Stimulated activated CD4-positive, alpha-beta T cell treated with anti-CD3 and anti-CD28 coated beads, Interleukin-2, amount 100 ng/mL, for 48 hours (primary cell): ENCODE data around the gene PLCH1.

Source experiments
- DNase-seq, 2 donors: peaks; one replicate each; pipeline ENCODE4 v3.0.0-alpha.2; 2020

The PLCH1 gene, protein sequence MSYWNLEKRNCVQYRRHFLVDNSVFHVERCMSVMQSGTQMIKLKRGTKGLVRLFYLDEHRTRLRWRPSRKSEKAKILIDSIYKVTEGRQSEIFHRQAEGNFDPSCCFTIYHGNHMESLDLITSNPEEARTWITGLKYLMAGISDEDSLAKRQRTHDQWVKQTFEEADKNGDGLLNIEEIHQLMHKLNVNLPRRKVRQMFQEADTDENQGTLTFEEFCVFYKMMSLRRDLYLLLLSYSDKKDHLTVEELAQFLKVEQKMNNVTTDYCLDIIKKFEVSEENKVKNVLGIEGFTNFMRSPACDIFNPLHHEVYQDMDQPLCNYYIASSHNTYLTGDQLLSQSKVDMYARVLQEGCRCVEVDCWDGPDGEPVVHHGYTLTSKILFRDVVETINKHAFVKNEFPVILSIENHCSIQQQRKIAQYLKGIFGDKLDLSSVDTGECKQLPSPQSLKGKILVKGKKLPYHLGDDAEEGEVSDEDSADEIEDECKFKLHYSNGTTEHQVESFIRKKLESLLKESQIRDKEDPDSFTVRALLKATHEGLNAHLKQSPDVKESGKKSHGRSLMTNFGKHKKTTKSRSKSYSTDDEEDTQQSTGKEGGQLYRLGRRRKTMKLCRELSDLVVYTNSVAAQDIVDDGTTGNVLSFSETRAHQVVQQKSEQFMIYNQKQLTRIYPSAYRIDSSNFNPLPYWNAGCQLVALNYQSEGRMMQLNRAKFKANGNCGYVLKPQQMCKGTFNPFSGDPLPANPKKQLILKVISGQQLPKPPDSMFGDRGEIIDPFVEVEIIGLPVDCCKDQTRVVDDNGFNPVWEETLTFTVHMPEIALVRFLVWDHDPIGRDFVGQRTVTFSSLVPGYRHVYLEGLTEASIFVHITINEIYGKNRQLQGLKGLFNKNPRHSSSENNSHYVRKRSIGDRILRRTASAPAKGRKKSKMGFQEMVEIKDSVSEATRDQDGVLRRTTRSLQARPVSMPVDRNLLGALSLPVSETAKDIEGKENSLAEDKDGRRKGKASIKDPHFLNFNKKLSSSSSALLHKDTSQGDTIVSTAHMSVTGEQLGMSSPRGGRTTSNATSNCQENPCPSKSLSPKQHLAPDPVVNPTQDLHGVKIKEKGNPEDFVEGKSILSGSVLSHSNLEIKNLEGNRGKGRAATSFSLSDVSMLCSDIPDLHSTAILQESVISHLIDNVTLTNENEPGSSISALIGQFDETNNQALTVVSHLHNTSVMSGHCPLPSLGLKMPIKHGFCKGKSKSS (N-terminal part only)

DNA sequence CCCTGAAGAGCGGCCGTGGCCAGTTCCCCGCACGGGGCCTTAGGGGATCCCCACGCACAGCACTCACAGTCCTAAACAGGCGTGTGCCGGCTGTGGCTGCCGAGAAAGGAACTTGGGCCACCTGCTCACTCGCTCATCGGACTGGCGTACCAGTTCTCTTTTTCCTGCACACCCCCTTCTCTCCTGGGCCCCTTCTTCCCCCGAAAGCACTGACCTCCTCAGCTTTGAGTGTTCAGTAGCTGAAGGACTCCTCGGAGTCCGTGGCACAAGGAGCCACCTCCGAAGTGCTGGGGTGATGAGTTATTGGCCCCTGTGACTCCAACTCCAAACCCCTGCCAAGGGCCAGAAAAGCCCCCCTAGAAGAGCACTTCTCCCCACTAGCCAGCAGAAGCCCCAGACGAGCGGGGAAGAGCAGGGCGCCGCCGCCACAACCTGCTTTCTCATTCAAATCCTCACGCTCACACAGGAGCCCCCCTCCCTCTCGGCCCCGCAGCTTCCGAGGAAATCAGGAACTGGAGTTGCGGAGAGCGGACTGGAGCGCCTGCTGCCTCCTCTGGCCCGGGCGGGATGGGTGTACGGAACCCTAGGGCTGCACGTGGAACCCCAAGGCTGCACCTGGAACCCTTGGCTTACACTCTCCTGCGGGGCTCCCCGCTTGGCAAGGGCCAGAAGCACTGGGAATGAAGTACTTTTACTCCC is at the start of gene PLCH1:
Gene PLCH1 (minus strand): TSS at position 446 of the 699 bp plus-strand sequence. CDS start 40,847 bp downstream, outside the sequence.
- DNase-seq, result peak; percentile 25 to 27

DNA sequence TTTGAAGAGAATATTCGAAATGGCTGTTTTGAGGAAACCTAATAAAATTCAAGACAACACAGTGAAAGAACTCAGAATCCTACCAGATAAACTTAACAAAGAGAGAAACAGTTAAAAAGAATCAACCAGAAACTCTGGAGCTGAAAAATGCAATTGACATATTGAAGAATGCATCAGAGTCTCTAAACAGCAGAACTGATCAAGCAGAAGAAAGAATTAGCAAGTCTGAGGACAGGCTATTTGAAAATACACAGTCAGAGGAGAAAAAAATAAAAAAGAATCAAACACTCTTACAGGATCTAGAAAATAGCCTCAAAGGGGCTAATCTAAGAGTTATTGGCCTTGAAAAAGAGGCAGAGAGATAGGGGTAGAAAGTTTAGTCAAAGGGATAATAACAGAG is 47.7 kb upstream of the PLCH1 start:
- no peak for DNase-seq

DNA sequence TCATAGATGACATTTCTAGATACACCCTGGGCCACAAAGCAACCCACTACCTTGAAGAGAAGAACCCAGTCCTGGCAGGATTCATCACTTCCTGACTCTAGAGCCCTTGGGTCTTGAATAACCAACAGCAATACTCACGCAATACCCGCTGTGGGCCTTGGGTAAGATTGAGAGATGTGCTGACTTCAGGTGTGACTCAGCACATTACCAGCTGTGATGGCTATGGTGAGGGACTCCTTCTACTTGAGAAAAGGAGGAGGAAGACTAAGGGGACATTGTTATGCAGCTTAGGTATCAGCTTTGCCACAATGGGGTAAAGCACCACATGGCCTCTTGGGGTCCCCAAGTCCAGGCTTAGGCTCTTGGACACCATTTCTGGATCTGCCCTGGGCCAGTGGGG is 46.3 kb upstream of the PLCH1 start:
- no peak for DNase-seq

DNA sequence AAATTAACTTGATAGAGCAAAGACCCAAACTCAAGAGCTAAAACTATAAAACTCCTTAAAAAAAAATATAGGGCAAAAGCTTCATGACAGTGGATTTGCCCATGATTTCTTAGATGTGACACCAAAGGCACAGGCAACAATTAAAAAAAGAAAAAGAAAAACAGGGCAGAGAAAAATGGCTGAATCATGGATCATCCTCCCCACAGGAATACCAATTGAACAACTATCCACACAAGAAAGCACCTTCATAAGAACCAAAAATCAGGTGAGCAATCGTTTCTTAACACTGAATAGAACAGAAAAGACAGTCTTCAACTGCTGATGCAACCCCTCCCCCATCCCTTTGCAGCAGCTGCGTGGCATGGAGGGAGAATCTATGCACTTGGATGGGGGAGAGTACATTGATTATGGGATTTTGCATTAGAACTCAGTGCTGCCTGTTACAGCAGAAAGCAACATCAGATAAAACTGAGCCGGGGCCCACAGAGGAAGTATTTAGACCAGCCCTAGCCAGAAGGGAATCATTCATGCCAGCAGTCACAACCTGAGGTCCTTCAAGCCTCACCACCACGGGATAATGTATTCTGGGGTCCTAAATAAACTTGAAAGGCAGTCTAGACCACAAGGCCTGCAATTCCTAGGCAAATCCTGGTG is 45.5 kb upstream of the PLCH1 start:
- no peak for DNase-seq

DNA sequence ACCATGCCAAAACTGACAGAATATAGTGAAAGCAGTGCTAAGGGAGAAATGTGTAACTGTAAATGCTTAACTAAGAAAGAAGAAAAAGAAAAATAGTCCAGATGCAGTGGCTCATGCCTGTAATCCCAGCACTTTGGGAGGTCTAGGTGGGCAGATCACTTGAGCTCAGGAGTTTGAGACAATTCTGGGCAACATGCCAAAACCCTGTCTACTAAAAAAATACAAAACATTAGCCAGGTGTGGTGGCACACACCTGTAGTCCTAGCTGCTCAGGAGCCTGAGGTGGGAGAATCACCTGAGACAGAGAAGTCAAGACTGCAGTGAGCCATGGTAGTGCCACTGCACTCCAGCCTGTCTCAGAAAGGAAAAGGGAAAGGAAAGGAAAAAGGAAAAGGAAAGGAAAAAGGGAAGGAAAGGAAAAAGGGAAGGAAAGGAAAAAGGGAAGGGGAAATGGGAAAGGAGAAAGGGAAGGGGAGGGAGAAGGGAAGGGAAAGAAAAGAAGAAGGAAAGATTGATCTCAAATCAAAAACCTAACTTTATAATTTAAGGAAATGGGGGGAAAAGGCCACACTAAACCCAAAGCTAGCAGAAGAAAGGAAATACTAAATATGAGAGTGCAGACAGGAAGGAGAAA is 40.9 kb upstream of the PLCH1 start:
- DNase-seq, result no peak

DNA sequence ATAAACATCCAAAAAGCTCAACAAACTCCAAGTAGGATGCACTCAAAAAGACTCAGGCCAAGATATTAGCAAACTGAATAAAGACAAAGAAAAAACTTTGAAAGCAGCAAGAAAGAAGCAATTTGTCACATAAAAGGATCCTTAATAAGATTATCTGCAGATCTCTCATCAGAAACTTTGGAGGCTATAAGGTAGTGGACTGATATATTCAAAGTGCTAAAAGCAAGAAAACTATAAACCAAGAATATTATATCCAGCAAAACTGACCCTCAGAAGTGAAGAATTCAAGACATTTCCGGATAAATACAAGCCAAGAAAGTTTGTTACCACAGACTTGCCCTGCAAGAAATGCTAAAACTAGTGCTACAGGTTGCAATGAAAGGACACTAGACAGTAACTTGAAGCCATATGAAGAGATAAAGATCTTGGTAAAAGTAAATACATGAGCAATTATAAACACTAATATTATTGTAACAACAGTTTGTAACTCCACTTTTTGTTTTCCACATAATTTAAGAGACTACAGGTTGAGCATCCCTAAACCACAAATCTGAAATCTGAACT is 37.6 kb upstream of the PLCH1 start:
- DNase-seq, result no peak

DNA sequence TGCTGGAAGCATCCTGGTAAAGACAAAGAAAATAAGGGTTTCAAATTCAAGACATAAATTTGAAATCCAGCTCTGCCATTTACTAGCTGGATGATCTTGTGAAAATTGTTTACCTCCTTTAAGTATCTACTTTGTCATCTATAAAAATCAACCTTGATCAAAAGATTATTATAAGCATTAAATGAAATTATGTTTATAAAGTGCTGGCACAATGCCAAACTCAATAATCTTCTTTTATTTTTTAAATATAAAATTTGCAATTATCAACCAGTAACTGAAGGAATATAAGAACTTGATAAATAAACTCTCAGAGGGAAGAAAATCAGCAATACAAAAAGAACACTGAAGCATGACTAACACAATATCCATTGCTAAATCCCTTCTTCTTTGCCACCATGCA is 35.4 kb upstream of the PLCH1 start:
- no peak for DNase-seq

DNA sequence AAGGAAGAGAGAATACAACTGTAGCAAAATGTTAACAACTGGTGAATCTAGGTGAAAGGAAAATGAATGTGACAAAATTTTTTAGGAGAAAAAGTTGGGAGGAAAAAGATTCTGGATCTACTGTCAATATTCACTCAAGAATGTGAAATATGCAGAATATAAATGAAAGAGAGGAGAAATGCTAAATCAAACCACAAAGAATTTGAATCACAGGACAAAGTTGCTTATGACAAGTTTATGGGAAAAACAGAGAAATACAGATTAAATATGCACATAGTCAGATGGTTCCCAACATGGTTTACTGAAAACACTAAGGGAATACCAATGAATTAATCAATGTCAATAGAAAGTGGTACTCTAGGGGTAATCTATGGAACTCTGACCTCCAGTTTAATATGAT is 33.6 kb upstream of the PLCH1 start:
- DNase-seq, result no peak

DNA sequence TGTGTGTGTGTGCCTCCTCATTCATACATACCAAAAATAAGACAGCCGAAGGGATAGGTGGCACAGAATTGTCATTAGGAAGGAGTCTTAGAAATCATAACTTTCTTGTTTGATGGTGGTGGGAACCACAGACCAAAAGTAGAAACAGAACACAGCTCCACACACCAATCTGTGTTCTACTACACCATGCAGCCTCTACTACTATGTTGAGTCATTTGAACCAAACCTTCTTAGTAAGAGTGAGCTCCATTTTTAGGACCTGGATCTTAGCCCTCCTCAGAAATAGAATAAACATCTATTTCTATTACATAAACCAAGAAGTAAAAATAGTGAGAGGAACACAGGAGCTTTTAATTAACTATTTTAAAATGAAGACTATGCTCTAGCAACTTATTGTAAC is 27.9 kb upstream of the PLCH1 start:
- no peak for DNase-seq

DNA sequence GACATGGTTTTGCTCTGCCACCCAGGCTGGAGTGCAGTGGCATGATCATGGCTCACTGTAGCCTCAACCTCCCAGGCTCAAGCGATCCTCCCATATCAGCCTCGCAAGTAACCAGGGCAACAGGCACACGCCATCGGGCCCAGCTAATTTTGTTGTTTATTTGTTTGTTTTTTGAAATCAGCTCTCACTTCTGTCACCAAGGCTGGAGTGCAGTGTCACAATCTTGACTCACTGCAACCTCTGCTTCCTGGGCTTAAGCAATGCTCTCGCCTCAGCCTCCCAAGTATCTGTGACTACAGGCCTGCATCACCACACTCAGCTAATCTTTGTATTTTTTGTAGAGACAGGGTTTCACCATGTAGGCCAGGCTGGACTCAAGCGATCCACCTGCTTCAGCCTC is 26.3 kb upstream of the PLCH1 start:
- DNase-seq, result no peak

DNA sequence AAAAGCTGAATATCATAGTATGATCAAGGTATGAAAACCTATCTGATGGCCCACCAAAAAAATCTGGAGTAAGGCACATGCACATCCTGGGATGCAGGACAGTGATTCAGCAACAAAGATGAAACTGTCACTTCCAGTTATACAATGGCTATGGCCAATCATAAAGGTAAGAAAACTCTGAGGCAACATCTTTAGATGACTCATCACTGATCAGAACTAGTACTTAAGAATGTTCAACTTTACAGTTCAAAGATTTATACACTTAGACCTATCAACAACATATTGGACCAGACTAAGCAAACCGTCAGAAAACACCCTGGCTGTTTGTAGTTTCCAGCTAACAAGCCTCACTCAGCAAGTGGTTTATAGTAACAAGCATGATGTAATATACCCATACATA is 21.3 kb upstream of the PLCH1 start:
- DNase-seq, result no peak

DNA sequence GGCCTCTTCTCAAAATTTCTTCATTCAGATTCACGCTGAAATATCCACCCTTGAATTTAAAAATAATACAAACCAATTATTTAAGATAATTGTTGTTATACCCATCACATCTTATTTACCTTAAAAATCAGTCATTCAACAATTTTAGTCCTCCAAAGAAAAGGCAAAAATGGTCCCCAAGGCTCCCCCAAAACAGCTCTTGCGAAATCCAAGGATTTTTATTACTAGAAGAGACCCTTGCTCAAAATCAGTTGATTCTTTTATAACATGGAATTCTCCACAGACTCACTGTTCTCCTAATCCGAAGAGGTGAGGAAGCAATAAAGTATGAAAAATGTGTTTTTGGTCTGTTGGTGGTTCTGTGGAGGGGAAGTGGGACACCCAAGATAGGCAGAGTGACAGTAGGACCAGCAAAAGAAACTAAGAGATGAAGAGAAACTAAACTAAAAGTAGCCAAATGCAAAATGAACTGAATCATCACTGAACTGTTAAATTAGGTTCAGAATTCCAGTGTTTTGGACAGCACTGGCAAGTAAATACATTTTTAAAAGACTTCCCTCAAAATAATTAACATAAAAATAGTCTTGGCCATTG is 19.1 kb upstream of the PLCH1 start:
- DNase-seq, result no peak

DNA sequence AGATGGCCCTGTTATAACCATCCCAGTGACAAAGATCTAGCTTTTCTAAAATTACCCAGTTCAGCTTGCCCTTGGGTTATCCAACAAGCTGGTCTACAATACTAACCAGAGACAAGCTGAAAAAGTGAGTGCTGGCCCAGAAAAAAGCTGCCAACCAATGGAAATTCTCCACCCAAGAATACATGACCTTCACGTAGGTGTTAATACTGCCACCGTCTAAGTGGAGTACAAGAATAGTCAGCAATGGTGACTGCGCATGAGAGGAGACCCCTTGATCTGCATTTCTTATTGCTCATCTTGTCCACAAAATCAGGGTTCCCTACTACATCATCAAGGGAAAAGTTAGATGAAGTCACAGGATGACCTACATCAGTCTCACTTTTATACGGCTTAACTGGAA is 15.8 kb upstream of the PLCH1 start:
- no peak for DNase-seq

DNA sequence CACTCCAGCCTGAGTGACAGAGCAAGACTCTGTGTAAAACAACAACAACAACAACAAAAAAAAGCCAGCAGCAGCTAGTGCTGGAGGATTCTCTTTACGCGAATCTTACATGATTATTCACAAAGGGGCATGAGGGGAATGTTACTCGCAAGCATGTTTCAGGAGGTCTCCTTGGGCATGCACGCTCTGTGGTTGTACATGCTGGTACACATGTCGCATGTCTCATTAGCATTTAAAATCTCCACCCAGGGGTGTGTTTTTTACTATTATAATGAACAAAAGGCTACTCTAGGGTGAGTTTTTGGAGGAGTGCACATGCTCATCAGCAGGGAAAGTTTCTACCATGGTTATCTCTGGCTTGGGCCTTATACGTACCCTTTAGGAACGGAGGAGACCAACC is 12.7 kb upstream of the PLCH1 start:
- no peak for DNase-seq

DNA sequence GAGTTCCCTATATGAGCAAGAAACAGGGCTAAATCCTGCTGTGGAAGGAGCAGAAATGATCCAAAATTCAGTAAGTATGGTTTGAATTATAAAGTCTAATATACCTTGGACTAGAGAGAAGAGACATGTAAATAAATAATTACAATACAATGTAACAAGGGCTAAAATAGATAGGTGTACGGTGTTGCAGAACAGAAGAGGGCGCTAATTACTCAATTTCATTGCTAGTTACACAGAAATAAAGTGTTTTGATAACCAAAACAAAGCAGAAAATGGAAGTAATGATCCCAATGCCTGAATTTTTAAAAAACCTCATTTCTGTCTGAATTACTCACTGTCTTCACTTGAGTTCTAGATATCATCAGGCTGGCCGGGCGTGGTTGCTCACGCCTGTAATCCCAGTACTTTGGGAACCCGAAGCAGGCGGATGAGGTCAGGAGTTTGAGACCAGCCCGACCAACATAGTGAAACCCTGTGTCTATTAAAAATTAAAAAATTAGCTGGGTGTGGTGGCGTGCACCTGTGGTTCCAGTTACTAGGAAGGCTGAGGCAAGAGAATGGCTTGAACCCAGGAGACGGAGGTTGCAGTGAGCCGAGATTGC is 8.3 kb upstream of the PLCH1 start:
- no peak for DNase-seq

DNA sequence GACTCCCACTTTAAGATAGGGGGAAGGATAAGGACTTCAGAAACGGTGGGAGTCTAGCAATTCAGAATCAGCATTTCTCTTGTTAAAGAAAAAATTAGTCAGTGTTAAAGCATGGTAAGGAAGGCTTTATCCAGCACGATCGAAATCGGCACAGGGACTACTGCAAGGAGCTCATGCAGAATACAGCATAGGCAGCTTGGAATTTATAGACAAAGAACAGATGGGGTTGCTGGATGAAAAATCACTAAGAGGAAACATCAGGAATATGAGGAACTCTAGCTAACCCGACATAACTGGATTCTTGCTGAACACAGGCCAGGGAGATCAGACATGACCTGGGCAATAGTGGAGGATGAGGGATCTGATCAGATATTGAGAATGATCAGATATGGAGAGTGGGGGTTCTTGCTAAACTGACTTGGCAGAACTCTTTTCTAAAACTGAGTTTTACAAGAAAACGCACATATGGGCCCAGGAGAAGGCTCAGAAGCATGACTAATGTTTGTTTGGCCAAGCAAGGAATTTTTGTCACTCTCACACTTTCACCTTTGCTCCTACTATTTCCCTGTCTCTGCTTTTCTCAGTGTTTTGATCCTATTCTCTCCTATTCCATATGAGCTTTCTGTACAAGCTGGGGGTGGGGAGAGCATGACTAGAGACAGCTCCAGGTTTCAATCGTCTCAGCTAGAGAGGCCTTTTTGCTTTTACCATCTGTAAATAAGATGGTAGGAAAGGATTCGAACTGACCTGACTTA is 3.9 kb upstream of the PLCH1 start:
- no peak for DNase-seq

DNA sequence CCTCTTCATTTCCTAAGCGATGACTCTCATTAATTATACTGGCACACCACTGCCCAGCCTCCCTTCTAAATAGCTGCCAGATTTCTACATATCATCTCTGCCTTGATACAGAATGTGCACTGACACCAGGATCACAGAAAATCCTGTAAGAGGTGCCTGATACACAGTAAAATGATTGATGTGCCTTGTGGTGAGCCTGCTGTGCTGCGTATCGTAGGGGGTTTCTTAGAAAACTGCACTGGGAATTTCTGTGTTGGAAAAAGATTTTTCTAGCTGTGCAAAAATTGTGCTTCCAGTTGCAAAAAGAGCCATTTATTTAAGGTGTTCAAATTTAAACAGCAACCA is 3.0 kb upstream of the PLCH1 start:
- no peak for DNase-seq

DNA sequence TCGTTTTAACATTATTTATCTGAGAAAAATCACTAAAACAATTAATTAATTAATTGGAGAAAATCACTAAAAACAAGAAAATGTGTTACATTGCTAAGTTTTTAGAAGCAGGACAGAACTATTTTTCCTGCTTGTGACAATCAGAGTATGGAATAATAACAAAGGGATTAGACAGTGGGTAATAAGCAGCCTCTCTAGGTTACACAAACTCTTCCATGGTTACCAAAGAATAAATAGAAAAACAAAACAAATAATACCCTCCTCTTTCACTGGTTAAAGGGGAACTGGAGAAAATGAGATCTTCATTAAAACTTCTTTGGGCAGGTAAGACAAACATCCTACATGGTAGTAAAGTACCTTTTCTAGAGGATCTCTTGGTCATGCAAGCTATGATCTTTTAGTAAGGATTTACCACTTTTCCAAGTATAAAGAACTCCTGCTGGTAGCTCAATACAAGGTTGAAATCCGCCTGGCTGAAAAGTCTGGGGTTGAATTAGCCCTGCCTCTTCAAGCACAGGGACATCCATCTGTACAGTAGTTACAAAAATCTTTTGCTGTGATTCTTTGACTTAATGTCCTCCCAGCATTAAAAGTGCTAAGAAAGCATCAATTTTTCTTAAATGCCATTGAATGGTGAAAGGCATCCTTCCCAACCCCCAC is 2.5 kb upstream of the PLCH1 start:
- no peak for DNase-seq

DNA sequence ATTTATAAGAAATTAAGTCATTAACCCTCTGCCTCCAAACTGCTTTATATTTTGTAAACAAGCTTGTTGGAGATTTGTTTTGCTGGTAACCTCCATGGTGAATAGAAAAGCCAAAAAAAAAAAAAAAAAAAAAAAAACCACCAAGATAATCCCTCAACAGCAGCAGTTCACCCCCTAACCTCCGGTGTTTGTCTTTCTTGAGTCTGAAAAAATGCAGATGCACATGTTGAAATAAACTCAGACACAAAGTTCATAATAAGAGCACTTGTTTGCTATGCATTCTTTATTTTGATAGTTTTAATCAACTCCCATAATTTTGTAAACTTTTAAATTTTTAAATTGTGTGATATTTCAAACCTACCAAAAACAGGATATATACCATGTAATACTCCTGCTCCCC is 1.8 kb upstream of the PLCH1 start:
- no peak for DNase-seq
